HCT116 (cell line): Measurements from ENCODE around the gene TNIK.

Experiments
- MAX ChIP-seq: IDR thresholded peaks from 2 replicates; pipeline ENCODE4 v1.6.1; 2012
- POLR2AphosphoS5 ChIP-seq: IDR thresholded peaks from 2 replicates; pipeline ENCODE4 v1.6.1; 2011; ENCODE audit warnings: mild to moderate bottlenecking, low read depth, low read length, moderate library complexity
- ZFX ChIP-seq: fragments of 450-650 bp; IDR thresholded peaks from 2 replicates; pipeline ENCODE4 v1.6.1; 2017
- TF ChIP-seq, protein P1 (sequence below), 3 experiments: fragments of 200-600 bp in 1 of 3; sonication (generic) in 1 of 3; IDR thresholded peaks in 2 of 3; conservative IDR thresholded peaks in 1 of 3; 2 replicates each; pipeline ENCODE4 v1.5.1; 2012 to 2017; ENCODE audit warnings: low read depth in 2 of 3, low read length in 2 of 3, antibody characterized with exemption in 1 of 3, borderline replicate concordance in 1 of 3, control low read depth in 1 of 3, mild to moderate bottlenecking in 1 of 3, mixed read lengths in 1 of 3, mixed run types in 1 of 3, moderate library complexity in 1 of 3; ENCODE audit not compliant: insufficient read depth in 1 of 3

GRCh38 chr3:171234298-171235010 is 225.8 kb downstream of the TNIK start:
- TF ChIP-seq, protein P1, sequence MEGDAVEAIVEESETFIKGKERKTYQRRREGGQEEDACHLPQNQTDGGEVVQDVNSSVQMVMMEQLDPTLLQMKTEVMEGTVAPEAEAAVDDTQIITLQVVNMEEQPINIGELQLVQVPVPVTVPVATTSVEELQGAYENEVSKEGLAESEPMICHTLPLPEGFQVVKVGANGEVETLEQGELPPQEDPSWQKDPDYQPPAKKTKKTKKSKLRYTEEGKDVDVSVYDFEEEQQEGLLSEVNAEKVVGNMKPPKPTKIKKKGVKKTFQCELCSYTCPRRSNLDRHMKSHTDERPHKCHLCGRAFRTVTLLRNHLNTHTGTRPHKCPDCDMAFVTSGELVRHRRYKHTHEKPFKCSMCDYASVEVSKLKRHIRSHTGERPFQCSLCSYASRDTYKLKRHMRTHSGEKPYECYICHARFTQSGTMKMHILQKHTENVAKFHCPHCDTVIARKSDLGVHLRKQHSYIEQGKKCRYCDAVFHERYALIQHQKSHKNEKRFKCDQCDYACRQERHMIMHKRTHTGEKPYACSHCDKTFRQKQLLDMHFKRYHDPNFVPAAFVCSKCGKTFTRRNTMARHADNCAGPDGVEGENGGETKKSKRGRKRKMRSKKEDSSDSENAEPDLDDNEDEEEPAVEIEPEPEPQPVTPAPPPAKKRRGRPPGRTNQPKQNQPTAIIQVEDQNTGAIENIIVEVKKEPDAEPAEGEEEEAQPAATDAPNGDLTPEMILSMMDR (IDR thresholded peaks at IDR 0.05 in 2 of 3, conservative IDR thresholded peaks at IDR 0.05 in 1 of 3; ENCODE audit: borderline replicate concordance in 1 of 3, insufficient read depth in 1 of 3, low read depth in 2 of 3, low read length in 2 of 3), result no peak
- no peak for TF ChIP-seq ZFX
- no peak for TF ChIP-seq POLR2AphosphoS5
- TF ChIP-seq MAX, result no peak
